ENCODE measurements around the gene ACTR10.

DNA sequence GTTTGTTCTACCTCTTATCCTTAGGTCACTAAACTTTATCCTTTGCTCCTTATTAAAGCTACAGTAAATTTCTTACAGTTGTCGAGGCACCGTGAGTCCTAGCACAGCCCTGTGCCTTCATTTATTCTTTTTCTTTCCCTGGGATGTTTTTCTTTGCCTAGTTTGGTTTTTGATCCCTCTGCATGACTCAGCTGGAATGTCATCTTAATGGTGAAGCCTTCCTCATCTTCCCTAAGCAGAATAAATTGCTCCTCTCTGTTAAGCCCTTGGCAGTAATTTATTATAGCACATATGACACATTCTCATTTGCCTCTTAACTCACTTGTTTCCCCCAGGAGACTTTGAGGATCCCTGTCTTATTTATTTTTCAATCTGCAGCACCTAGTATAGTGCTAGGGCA is 16.6 kb downstream of the ACTR10 start:
- TF ChIP-seq, protein P1, sequence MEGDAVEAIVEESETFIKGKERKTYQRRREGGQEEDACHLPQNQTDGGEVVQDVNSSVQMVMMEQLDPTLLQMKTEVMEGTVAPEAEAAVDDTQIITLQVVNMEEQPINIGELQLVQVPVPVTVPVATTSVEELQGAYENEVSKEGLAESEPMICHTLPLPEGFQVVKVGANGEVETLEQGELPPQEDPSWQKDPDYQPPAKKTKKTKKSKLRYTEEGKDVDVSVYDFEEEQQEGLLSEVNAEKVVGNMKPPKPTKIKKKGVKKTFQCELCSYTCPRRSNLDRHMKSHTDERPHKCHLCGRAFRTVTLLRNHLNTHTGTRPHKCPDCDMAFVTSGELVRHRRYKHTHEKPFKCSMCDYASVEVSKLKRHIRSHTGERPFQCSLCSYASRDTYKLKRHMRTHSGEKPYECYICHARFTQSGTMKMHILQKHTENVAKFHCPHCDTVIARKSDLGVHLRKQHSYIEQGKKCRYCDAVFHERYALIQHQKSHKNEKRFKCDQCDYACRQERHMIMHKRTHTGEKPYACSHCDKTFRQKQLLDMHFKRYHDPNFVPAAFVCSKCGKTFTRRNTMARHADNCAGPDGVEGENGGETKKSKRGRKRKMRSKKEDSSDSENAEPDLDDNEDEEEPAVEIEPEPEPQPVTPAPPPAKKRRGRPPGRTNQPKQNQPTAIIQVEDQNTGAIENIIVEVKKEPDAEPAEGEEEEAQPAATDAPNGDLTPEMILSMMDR (IDR thresholded peaks at IDR 0.05), result no peak
- TF ChIP-seq EZH2 (IDR thresholded peaks at IDR 0.05), result no peak

All from neural progenitor cell (in vitro differentiated cells).